Activated CD4-positive, CD25-positive, alpha-beta regulatory T cell treated with anti-CD3 and anti-CD28 coated beads, Interleukin-2, amount 50 U/mL, for 16 hours (primary cell): ENCODE measurements around the gene NOX5.

Experiments
- DNase-seq: peaks from one replicate; pipeline ENCODE4 v3.0.0-alpha.2; 2020; ENCODE audit warnings: low read depth, low spot score

NOX5 gene

GRCh38 chr15:68991723-68992122 lies 22.8 kb upstream of the NOX5 start:
- no peak for DNase-seq

GRCh38 chr15:68992696-68993095 lies 21.8 kb upstream of the NOX5 start:
- no peak for DNase-seq

DNA sequence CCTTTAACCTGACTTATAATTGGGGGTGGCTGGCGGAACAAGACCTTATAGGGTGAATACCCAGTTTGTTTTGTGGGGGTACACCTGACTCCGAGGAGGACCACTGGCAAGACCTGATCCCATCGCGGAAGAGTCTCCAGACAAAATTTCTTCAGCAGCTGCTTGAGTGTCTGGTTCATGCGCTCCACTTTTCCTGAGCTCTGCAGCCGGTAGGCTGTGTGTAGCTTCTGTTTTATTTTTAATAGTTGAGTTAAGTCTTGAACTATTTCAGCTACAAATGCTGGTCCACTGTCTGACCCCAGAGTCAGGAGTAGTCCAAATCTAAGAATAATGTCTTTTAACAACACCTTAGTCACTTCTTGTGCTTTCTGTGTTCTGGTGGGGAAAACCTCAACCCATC lies 21.2 kb upstream of the NOX5 start:
- DNase-seq, result no peak

- no peak for DNase-seq
Observed at GRCh38 chr15:68994149-68994548, 20.3 kb upstream of the NOX5 start.

- DNase-seq, result no peak
Observed at GRCh38 chr15:68994981-68995761, 19.3 kb upstream of the NOX5 start.

DNA sequence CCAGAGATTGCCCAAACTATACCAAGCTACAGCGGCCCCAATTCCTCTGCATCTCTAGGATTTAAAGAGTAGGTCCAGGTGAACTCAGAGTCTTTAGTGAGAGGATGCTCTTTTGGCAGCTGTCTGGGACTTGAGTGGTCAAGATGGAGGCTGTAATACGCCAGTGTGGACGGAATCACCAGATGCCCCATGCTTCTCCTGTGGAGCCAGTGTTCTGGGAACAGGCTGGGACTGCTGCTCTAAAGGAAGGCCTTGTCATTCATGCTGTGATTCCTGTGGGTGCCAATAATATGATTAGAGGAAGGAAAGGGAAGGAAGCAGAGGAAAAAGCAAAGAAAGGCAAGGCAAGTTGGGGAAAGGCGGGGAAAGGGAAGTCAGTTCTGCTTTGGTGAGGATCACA lies 17.4 kb upstream of the NOX5 start:
- no peak for DNase-seq

- DNase-seq, result no peak
Observed at GRCh38 chr15:68997930-68998777, 16.3 kb upstream of the NOX5 start.

- DNase-seq, result no peak
Observed at GRCh38 chr15:68999091-68999490, 15.4 kb upstream of the NOX5 start.

DNA sequence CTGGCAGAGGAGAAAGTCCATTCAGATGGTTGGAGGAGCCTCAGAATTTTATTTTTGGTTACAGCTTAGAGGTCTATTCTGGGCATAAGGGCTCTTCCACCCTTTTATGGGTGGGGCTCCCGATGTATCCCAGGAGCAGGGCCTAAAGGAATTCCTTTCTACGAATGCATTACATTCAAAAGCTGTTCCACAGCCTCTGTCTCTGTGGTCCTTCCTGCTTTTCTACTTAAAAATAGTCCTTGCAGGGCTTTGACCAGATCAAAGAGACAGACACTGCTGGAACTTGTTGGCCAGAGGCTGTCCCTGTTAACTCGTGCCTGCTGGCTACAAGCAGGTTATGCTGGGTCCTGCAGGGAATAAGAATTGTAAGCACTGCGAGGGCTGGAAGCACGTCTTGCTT lies 14.4 kb upstream of the NOX5 start:
- no peak for DNase-seq

DNA sequence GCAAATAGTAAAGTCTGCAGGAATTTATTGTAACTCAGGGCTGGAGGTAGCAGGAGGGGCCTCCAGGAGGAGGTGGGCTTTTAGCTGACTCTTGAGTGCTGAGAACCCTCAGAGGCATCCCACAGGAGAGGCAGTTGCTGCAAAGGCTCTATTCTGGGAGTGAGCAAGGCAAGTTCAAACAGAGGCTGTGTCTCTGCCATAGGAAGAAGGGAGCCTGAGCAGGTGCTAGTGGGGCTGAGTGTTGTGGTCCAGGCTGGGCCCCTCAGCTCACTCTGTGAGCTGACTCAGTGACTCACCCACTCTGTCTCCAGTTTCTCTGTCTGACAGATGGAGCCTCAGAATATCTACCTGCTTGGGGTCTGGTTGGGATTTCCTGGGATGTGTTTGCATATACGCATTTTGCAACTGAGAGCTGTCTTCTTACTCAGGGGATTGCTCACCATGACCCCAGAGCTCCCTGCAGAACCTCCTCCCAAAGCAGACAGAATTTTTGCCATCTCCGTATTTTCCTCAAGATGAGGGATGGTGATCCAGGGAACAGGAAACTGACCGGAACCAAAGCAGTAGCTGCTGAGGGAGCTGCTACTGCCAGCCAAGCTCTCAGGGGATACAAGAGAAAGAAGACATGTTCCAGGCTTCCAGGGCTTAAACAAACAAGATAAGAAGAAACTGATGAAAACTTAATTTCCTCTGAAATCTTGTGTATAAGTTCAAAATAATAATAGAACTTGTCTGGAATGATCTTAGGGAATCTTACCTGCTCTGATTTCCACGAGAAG lies 13.6 kb upstream of the NOX5 start:
- no peak for DNase-seq

GRCh38 chr15:69002783-69003182 lies 11.7 kb upstream of the NOX5 start:
- DNase-seq, result no peak

- DNase-seq, result no peak
Observed at GRCh38 chr15:69004011-69004410, 10.5 kb upstream of the NOX5 start.

- DNase-seq, result no peak
Observed at GRCh38 chr15:69008056-69008455, 6.4 kb upstream of the NOX5 start.

- DNase-seq, result no peak
Observed at GRCh38 chr15:69009341-69009740, 5.2 kb upstream of the NOX5 start.

GRCh38 chr15:69011641-69012040 lies 2.9 kb upstream of the NOX5 start:
- no peak for DNase-seq

- no peak for DNase-seq
Observed at GRCh38 chr15:69012761-69013364, 1.6 kb upstream of the NOX5 start.

DNA sequence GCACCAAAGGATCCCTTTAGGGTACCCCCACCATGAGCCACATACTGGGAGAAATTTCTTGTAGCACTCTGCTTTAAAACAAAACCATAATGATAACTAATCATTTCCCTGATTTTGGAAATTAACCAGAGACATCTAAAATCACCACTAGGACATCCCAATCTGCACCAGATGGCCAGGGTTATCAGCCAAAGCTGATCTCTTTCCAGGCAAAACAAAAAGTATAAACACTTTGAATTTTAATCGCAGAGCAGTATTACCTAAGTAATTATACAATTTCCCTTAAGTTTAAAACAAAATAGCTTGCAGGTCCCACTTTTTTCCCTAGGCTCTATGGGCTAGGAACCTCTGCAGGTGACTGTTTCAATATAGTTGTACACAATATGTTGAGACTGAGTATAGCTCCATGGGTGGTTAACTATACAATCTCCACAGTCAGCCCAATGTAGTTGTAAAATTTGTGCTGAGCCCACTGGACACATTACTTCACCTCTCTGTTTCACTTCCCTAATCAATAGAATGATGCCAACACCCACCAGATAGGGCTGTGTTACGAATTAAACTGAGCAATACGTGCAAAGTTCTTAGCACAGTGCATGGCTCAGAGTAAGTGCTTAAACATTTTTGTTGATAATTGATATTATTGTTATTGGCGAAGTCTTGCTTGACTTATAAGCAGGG lies 629 bp upstream of the NOX5 start:
- no peak for DNase-seq

GRCh38 chr15:69015591-69015990 lies 1.1 kb downstream of the NOX5 start:
- no peak for DNase-seq

- no peak for DNase-seq
Observed at GRCh38 chr15:69016021-69016595, 1.6 kb downstream of the NOX5 start.

GRCh38 chr15:69017978-69018377 lies 3.5 kb downstream of the NOX5 start:
- DNase-seq, result no peak

- DNase-seq, result no peak
Observed at GRCh38 chr15:69018951-69019350, 4.5 kb downstream of the NOX5 start.
